Measurements from ENCODE around the gene DCAF4L1. TPM values are rescaled to one million over a fixed set of nuclear protein-coding genes. Genes with fewer than 3 reads are reported as not detected.

DCAF4L1 gene
- total and polyA plus RNA-seq, 2 experiments from 2014 or later = 0.07 to 0.21 TPM

- peak overlapping the region; percentile 78 for H3K4me3 ChIP-seq
Observed at GRCh38 chr4:41935652-41936021, 45.9 kb upstream of the DCAF4L1 start.

GRCh38 chr4:41939016-41939626 is 42.4 kb upstream of the DCAF4L1 start:
- TF ChIP-seq CTCF (IDR thresholded peaks at IDR 0.05; ENCODE audit: low read depth, low read length) = no peak
- Histone ChIP-seq H3K9me3 (ENCODE audit: low read depth) (no peaks in the 10 kb centered on the region), H3K4me1 (ENCODE audit: low read depth) (peaks cover 8% of the 10 kb centered on the region), H3K36me3 (peaks cover 18% of the 10 kb centered on the region), H3K27ac (no peak overlapping the region), H3K4me3 (no peak overlapping the region), H3K27me3 (no peaks in the 10 kb centered on the region)
- DNase-seq (ENCODE audit: low read depth in 1 of 2, low spot score in 1 of 2) = peak in 1 of 2 donors; percentile 32

More at GRCh38 chr4:41935652-41936021, 45.9 kb upstream of the DCAF4L1 start:
- peaks cover 8% of the 10 kb centered on the region for H3K4me1 ChIP-seq (ENCODE audit: low read depth)
- no peaks in the 10 kb centered on the region for H3K9me3 ChIP-seq (ENCODE audit: low read depth)
- TF ChIP-seq CTCF (IDR thresholded peaks at IDR 0.05; ENCODE audit: low read depth, low read length) = no peak
- H3K27ac ChIP-seq = peak overlapping the region; percentile 91
- peaks cover 8% of the 10 kb centered on the region for H3K36me3 ChIP-seq
- no peak for DNase-seq (ENCODE audit: low read depth in 1 of 2, low spot score in 1 of 2)
- H3K27me3 ChIP-seq = peaks cover 14% of the 10 kb centered on the region

GRCh38 chr4:41940834-41941233 is 40.7 kb upstream of the DCAF4L1 start:
- Histone ChIP-seq H3K27ac (no peak overlapping the region), H3K4me3 (no peak overlapping the region), H3K4me1 (ENCODE audit: low read depth) (peaks cover 7% of the 10 kb centered on the region), H3K36me3 (peaks cover 33% of the 10 kb centered on the region), H3K27me3 (no peaks in the 10 kb centered on the region), H3K9me3 (ENCODE audit: low read depth) (no peaks in the 10 kb centered on the region)
- TF ChIP-seq CTCF (IDR thresholded peaks at IDR 0.05; ENCODE audit: low read depth, low read length) = no peak
- DNase-seq (ENCODE audit: low read depth in 1 of 2, low spot score in 1 of 2) = no peak

- no peaks in the 10 kb centered on the region for H3K27me3 ChIP-seq
- no peaks in the 10 kb centered on the region for H3K4me1 ChIP-seq (ENCODE audit: low read depth)
- TF ChIP-seq CTCF (IDR thresholded peaks at IDR 0.05; ENCODE audit: low read depth, low read length) = no peak
- H3K9me3 ChIP-seq (ENCODE audit: low read depth) = no peaks in the 10 kb centered on the region
- no peak for DNase-seq (ENCODE audit: low read depth in 1 of 2, low spot score in 1 of 2)
- no peak overlapping the region for H3K4me3 ChIP-seq
- peaks cover 47% of the 10 kb centered on the region for H3K36me3 ChIP-seq
- no peak overlapping the region for H3K27ac ChIP-seq
Observed at GRCh38 chr4:41943506-41943905, 38.0 kb upstream of the DCAF4L1 start.

- DNase-seq (ENCODE audit: low read depth in 1 of 2, low spot score in 1 of 2) = no peak
- H3K9me3 ChIP-seq (ENCODE audit: low read depth) = no peaks in the 10 kb centered on the region
- no peak for TF ChIP-seq CTCF (IDR thresholded peaks at IDR 0.05; ENCODE audit: low read depth, low read length)
- no peak overlapping the region for H3K4me3 ChIP-seq
- H3K27ac ChIP-seq = no peak overlapping the region
- H3K4me1 ChIP-seq (ENCODE audit: low read depth) = no peaks in the 10 kb centered on the region
- H3K27me3 ChIP-seq = no peaks in the 10 kb centered on the region
- H3K36me3 ChIP-seq = peaks cover 52% of the 10 kb centered on the region
Observed at GRCh38 chr4:41944089-41944488, 37.5 kb upstream of the DCAF4L1 start.

Data from cardiac muscle cell (in vitro differentiated cells and primary cell).